GM19455 (cell line): ENCODE measurements around the gene MTUS2.
"Not testable (repeated sequence)": the region's sequence is repeated elsewhere in the genome, so short reads cannot be mapped to it uniquely, and the experiment has no call there.

Experiments used
- ATAC-seq: cut with Tn5 transposase; IDR thresholded peaks from one replicate; pipeline ENCODE4 v1.9.1; 2021; ENCODE audit not compliant: unreplicated experiment

Gene MTUS2

GRCh38 chr13:29210676-29211075 lies 390.5 kb downstream of the MTUS2 start:
- ATAC-seq, result no peak

GRCh38 chr13:29211162-29211561 lies 391.0 kb downstream of the MTUS2 start:
- ATAC-seq, result not testable (repeated sequence)

DNA sequence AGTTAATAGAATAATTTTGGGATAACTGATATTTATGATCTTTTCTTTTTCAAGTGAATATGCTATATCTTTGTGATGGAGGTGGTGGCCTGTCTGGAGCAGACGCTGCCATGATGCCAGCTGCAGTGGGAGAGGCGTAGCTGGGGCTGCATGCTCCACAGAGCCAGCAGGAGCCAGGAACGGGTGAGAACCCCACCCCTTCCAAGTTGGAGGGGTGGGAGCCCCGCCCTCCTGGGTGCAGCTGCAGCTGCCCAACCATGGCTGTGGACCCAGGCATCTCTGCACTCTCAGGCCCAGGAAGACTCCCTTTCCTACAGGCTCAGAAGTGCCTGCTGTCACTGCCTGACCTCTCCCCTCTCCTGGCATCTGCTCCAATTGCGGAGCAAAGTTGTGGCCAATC lies 402.3 kb downstream of the MTUS2 start:
- no peak for ATAC-seq

DNA sequence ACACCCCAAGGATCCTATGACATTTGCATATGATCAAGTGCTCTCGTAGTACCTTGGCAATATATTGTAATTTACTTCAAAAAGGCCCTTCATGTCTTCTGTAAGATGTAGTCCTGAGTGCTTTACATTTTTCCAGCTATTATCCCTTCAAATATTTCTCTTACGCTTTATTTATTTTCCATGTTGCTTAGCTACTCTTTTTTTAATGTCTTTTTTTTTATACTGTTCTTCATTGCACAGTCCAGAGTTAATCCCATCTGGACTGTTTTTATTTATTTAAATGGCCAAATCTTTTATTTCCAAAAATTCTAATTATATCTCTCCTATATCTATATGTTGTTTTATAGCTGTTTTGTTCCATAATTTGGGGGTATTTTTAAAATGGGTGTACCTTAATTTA lies 404.1 kb downstream of the MTUS2 start:
- no peak for ATAC-seq

DNA sequence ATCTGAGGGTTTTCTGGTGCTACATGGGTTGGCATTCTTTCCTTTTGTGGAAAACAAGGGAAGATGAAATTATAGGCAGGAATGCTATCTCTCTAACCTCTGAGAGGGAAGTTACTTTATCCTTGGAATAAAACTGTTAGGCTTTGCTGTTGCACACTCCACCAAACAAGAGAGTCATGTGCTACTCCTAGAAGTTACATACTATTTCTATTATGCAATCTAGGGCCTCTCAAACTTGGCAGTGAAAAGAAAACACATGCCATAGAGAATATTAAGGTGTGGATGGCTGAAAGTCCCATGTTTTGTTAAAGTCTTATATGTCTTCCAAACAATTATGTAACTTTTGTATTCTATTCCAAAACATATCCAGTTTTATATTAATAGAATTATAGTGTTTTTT lies 407.4 kb downstream of the MTUS2 start:
- no peak for ATAC-seq

DNA sequence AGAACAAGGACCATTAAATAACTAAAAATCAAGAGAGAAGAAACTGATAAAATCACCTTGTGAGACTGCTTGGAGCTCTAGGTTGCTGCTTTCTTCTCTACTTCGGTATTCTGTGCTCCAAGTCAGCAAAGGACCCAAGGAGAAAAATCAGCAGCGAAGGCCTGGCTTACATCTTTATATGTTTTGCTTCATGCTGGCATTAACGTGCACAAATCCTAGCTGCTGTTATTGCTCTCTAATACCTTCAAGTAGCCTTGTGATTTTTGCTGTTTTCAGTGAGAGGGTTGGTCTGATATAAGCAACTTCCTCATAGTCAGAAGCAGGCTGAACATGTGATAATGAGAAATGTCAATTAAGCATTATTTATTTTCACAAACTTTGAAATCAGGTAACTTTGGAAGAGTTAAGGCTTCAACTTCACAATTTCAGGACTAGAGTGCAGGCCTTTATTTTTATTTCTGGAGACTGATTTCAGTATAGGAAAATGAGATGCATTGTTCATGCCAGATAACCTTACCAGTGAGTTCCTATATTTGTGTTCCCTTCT lies 410.2 kb downstream of the MTUS2 start:
- ATAC-seq, result no peak

GRCh38 chr13:29239653-29240525 lies 419.8 kb downstream of the MTUS2 start:
- ATAC-seq, result no peak

DNA sequence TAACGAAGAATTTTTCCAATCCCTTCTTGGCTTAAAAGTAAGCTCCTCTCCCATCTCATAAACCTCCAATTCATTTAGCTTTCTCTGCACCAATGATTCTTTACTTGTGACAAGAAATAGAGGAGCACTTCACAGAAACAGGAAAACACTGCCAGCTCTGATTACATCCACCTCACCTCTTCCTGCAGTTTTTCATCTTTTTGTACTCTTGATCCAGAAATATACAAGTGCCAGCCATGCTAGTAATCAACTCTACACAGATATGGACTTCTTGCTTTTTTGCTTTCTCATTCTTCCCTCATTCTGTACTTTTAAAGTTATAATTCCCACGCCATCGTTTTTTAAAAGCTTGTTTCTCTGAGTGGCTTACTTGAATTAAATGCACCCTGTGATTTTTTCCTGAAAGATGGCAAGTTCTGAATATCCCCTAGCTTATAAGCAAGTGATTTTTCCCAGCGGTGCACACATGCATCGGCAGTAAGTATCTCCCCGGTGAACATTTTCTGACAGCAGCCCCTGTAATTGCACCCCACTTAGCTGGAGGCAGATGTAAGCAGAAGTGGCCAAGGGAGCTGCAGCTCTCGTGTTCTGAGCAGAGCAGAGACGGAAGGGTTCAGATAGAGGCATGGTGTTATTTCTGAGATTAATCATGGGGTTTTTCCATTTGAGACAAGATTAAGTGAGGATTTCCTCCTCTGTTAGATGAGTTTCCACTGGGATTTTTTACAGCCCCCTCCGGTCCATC lies 434.7 kb downstream of the MTUS2 start:
- no peak for ATAC-seq

- no peak for ATAC-seq
Measured at GRCh38 chr13:29255567-29255966, 435.4 kb downstream of the MTUS2 start.

- ATAC-seq, result no peak
Measured at GRCh38 chr13:29260684-29261083, 440.5 kb downstream of the MTUS2 start.

GRCh38 chr13:29266261-29266660 lies 446.1 kb downstream of the MTUS2 start:
- no peak for ATAC-seq

DNA sequence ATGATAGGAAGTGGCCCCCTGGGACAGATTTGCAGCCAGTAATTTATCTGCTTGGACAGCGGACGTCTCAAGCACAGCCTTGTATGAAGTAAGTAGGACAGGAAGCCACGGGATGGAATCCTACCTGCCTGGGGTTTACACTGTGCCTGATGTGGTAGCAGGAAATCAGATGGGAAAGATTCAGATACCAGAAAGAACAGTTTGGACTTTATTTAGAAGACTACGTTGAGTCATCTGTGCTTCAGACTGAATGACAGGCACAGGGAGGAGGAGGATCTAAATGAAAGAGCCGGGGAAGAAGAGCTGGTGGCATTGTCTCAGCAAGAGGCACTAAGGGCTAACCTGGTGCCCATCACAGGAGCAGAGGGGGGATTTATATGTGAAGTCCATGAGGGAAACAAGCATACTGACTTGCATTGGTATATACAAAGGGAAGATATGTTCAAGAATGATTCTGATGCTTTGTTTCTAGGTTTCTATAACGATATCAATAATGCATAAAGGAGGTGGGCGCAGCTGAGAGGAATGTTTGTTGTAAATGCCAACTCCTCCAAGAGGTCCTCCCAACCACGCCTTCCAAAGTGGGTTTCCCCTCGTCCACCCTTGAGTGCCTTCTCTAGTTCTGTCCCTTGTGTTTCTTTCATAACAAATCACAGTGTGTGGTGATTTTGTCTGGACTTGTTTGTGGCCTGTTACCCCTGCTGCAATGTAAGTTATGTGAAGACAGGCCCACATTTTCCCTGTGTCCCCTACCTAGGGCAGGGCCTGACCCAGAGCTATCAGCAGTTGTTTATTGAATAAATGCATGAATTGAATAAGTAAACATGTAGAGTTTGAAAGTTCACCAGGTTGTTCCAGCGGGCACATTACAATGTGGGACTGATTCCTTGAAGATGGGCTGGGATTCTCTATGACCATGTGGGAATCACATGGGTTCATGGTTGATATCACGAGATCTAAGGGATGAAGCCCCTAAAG lies 446.9 kb downstream of the MTUS2 start:
- no peak for ATAC-seq

DNA sequence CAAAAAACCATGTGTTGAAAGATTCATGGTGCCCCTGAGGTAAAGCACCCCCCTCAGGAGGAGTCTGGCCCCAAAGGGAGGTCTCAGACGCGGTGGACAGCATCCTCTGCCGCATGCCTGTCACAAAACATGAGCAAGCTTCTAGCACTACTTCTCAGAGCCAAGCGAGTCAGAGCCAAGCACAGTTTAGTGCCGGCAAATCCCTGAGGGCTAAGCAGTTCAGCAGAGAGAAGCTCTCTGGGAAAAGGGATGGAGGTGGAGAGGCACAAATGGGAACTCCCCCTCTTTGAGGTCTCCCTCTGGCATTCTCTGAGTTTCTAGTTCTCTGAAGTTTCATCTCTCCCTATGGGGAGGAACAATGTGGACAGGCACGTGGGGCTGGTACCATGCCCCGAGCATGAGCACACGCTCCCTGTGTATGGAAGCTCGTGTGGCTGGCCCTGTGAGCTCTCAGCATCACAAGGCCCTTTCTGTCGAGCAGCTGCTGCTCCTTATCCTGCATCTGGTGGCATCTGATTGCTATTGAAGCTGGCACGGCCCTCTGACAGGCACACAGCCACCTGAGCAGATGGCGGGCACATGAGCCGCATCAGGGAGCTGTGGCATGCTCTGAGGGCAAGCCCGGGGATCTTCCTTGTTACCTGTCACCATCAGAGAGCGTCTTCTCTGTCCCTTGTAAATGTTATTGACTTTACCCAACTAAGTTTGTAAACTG lies 450.3 kb downstream of the MTUS2 start:
- no peak for ATAC-seq

DNA sequence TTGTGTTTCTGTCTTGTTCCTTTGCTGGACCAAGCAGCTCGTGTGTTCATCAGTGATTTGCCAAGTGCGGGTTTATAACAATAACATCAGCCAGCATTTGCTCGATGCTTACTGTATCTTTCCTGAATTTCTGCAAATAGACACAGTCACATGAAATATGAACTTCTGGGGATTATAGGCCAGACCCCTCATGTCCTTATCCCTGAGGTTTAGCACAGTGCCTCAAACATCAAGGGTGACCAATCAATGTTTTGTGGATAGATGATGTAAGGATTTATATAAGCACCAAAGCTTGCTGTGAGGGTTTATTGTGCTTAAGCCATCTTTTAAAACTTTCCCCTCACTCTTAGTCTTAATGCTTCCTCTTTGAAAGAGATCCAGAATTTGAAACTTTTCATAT lies 451.5 kb downstream of the MTUS2 start:
- no peak for ATAC-seq

- ATAC-seq, result no peak
Measured at GRCh38 chr13:29279356-29280254, 459.5 kb downstream of the MTUS2 start.

- no peak for ATAC-seq
Measured at GRCh38 chr13:29281932-29282495, 461.9 kb downstream of the MTUS2 start.

DNA sequence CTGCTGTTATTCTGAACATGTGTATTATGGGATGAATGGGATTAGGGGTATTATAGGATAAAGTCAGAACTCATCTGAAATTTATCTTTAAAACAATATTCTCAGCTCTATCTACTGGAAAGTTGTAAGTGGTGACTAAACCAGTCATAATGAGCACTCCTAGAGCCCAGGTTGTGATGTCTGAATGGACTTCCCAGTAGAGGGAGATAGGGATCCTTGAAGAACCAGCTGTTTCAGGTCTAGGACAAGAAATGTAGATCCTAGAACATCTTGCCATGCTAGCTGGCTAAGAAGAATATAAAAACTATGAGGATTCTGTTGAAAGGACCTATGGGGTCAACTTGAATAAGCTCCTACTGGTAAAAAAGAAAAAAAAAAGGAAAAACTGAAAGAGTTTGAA lies 464.6 kb downstream of the MTUS2 start:
- no peak for ATAC-seq

GRCh38 chr13:29287237-29287636 lies 467.1 kb downstream of the MTUS2 start:
- ATAC-seq, result no peak

DNA sequence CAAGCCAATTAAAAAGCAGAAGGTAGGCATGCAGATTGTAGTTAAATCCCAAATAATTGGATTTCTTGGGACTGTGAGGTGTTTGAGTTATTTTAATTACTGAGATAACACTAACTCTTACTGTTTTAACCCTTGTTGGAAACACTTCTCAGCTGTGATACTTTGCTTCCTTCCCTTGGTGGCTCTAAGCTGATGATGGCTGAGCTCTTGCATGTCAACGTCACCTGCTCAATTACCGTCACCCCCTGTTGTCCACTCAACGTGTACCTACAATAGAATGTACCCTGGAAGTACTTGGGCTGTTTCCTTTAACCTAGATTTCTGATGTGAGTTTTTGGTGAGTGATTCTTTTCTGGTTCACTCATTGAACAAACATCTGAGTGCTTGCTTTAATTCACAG lies 471.9 kb downstream of the MTUS2 start:
- no peak for ATAC-seq
